GM12875 (cell line): ENCODE results near the gene MEIS2.

Source experiments
- H3K4me3 ChIP-seq: one replicate; pipeline ENCODE4 v1.5.1; 2011; ENCODE audit warnings: low read depth, low read length, control low read depth
- CTCF ChIP-seq: IDR thresholded peaks from 2 replicates; pipeline ENCODE4 v1.5.1; 2011; ENCODE audit warnings: low read depth, mild to moderate bottlenecking, control low read depth, inconsistent platforms, low read length, moderate library complexity, borderline replicate concordance; ENCODE audit not compliant: insufficient read depth

Gene MEIS2

GRCh38 chr15:36881516-36881915, 218.8 kb downstream of the MEIS2 start:
- no peak overlapping the region for H3K4me3 ChIP-seq
- no peak for TF ChIP-seq CTCF

- H3K4me3 ChIP-seq = no peak overlapping the region
- no peak for TF ChIP-seq CTCF
These were observed 219.4 kb downstream of the MEIS2 start for GRCh38 chr15:36880913-36881460.

- TF ChIP-seq CTCF = no peak
- no peak overlapping the region for H3K4me3 ChIP-seq
These were observed 220.0 kb downstream of the MEIS2 start for GRCh38 chr15:36880224-36880912.

- no peak overlapping the region for H3K4me3 ChIP-seq
These were observed 220.7 kb downstream of the MEIS2 start for GRCh38 chr15:36879568-36880222.

GRCh38 chr15:36878684-36879262, 221.6 kb downstream of the MEIS2 start:
- no peak for TF ChIP-seq CTCF

More at GRCh38 chr15:36879568-36880222, 220.7 kb downstream of the MEIS2 start:
- no peak for TF ChIP-seq CTCF

GRCh38 chr15:36877796-36878683, 222.3 kb downstream of the MEIS2 start:
- peak overlapping the region; percentile 31 for H3K4me3 ChIP-seq
- no peak for TF ChIP-seq CTCF

More at GRCh38 chr15:36878684-36879262, 221.6 kb downstream of the MEIS2 start:
- H3K4me3 ChIP-seq = no peak overlapping the region
